ENCODE measurements around the gene MARVELD1. TPM values are rescaled to one million over a fixed set of nuclear protein-coding genes. Genes with fewer than 3 reads are reported as not detected.

Gene MARVELD1
- total RNA-seq, 2 donors from 2014 or later = 44.3 to 47.9 TPM

GRCh38 chr10:97718659-97719142, 5.2 kb downstream of the MARVELD1 start:
- peaks cover 42% of the 10 kb centered on the region for H3K36me3 Mint-ChIP-seq (ENCODE audit: low read depth)
- Histone ChIP-seq H3K9me3 (ENCODE audit: control insufficient read depth, low read length) (no peaks in the 10 kb centered on the region), H3K36me3 (ENCODE audit: control insufficient read depth, insufficient read depth, low read length) (peaks cover 27% of the 10 kb centered on the region), H3K27me3 (ENCODE audit: control insufficient read depth, insufficient read depth, low read length, poor library complexity, severe bottlenecking) (no peaks in the 10 kb centered on the region), H3K4me1 (ENCODE audit: control insufficient read depth, insufficient read depth, low read length) (peaks cover 9% of the 10 kb centered on the region), H3K27ac (ENCODE audit: low read depth, low read length) (peak overlapping the region; percentile 73), H3K4me3 (ENCODE audit: low read length) (no peak overlapping the region), H3K9ac (ENCODE audit: extremely low read depth, low read length, poor library complexity, severe bottlenecking) (no peak overlapping the region)
- DNase-seq = no peak
- H3K27me3 Mint-ChIP-seq (ENCODE audit: insufficient read depth) = no peaks in the 10 kb centered on the region
- peaks cover 39% of the 10 kb centered on the region for H3K4me1 Mint-ChIP-seq
- H3K9me3 Mint-ChIP-seq = no peaks in the 10 kb centered on the region
- peak overlapping the region; percentile 39 for H3K27ac Mint-ChIP-seq
- no peak overlapping the region for H3K4me3 Mint-ChIP-seq
- TF ChIP-seq CTCF (conservative IDR thresholded peaks at IDR 0.05) = no peak
- 88% methylated on average over 5 of the region's 8 CpGs; no CpG with 5 or more reads in 1 of the 2 experiments for WGBS, 2 experiments (ENCODE audit: insufficient coverage in 1 of 2, insufficient read length in 1 of 2)

GRCh38 chr10:97719602-97720001, 6.1 kb downstream of the MARVELD1 start:
- WGBS, 2 experiments (ENCODE audit: insufficient coverage in 1 of 2, insufficient read length in 1 of 2) = 78 to 86% methylated on average over 1 to 2 of the region's 2 CpGs
- H3K4me1 Mint-ChIP-seq = peaks cover 39% of the 10 kb centered on the region
- peaks cover 27% of the 10 kb centered on the region for H3K36me3 ChIP-seq (ENCODE audit: control insufficient read depth, insufficient read depth, low read length)
- H3K27ac ChIP-seq (ENCODE audit: low read depth, low read length) = no peak overlapping the region
- peaks cover 9% of the 10 kb centered on the region for H3K4me1 ChIP-seq (ENCODE audit: control insufficient read depth, insufficient read depth, low read length)
- H3K9ac ChIP-seq (ENCODE audit: extremely low read depth, low read length, poor library complexity, severe bottlenecking) = no peak overlapping the region
- peak overlapping the region; percentile 23 for H3K4me3 Mint-ChIP-seq
- peaks cover 42% of the 10 kb centered on the region for H3K36me3 Mint-ChIP-seq (ENCODE audit: low read depth)
- H3K4me3 ChIP-seq (ENCODE audit: low read length) = peak overlapping the region; percentile 11
- TF ChIP-seq CTCF (conservative IDR thresholded peaks at IDR 0.05) = no peak
- H3K27me3 ChIP-seq (ENCODE audit: control insufficient read depth, insufficient read depth, low read length, poor library complexity, severe bottlenecking) = no peaks in the 10 kb centered on the region
- H3K9me3 Mint-ChIP-seq = no peaks in the 10 kb centered on the region
- DNase-seq = no peak
- no peaks in the 10 kb centered on the region for H3K9me3 ChIP-seq (ENCODE audit: control insufficient read depth, low read length)
- H3K27ac Mint-ChIP-seq = peak overlapping the region; percentile 28
- no peaks in the 10 kb centered on the region for H3K27me3 Mint-ChIP-seq (ENCODE audit: insufficient read depth)

- no peak overlapping the region for H3K9ac ChIP-seq (ENCODE audit: extremely low read depth, low read length, poor library complexity, severe bottlenecking)
- no peak overlapping the region for H3K4me3 ChIP-seq (ENCODE audit: low read length)
- Mint-ChIP-seq H3K4me3 (no peak overlapping the region), H3K9me3 (peaks cover 3% of the 10 kb centered on the region), H3K36me3 (ENCODE audit: low read depth) (peaks cover 33% of the 10 kb centered on the region), H3K27me3 (ENCODE audit: insufficient read depth) (no peaks in the 10 kb centered on the region), H3K4me1 (peaks cover 22% of the 10 kb centered on the region), H3K27ac (no peak overlapping the region)
- no peak overlapping the region for H3K27ac ChIP-seq (ENCODE audit: low read depth, low read length)
- no peak for TF ChIP-seq CTCF (conservative IDR thresholded peaks at IDR 0.05)
- DNase-seq = no peak
- peaks cover 17% of the 10 kb centered on the region for H3K36me3 ChIP-seq (ENCODE audit: control insufficient read depth, insufficient read depth, low read length)
- H3K4me1 ChIP-seq (ENCODE audit: control insufficient read depth, insufficient read depth, low read length) = peaks cover 5% of the 10 kb centered on the region
- 84 to 92% methylated on average over 9 to 12 of the region's 12 CpGs for WGBS, 2 experiments (ENCODE audit: insufficient coverage in 1 of 2, insufficient read length in 1 of 2)
- H3K27me3 ChIP-seq (ENCODE audit: control insufficient read depth, insufficient read depth, low read length, poor library complexity, severe bottlenecking) = no peaks in the 10 kb centered on the region
- H3K9me3 ChIP-seq (ENCODE audit: control insufficient read depth, low read length) = no peaks in the 10 kb centered on the region
Observed at GRCh38 chr10:97721871-97722780, 8.6 kb downstream of the MARVELD1 start.

Measured in endodermal cell (in vitro differentiated cells).